Measurements from ENCODE around the gene RPL15.
"Not testable (repeated sequence)": the region's sequence is repeated elsewhere in the genome, so short reads cannot be mapped to it uniquely, and the experiment has no call there.

Gene RPL15

DNA sequence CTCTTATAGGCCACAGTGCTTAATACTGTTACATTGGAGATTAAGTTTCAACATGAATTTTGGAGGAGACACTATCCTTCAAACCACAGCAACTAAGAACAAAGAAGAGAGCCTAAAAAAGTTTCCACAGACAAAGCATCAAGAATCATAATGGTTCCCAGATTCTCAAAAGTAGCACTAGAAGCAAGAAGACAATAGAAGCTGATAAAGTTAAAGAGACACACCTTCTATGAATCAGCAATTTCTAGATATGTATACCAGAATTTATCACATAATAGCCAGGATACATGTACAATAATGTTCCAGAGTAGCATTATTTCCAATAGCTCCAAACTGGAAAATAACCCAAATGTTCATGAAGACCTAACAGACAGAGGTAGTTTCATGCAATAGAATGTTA is 12.4 kb upstream of the RPL15 start:
- DNase-seq (ENCODE audit: low read depth in 1 of 2, low spot score in 1 of 2): no peak
- no peak for TF ChIP-seq JUND (IDR thresholded peaks at IDR 0.05; ENCODE audit: low read depth)
- in situ Hi-C loops (cut with HindIII; ENCODE audit: low pct_unique_long_range_greater_than_20kb, low sequenced_read_pairs): no loop called here

DNA sequence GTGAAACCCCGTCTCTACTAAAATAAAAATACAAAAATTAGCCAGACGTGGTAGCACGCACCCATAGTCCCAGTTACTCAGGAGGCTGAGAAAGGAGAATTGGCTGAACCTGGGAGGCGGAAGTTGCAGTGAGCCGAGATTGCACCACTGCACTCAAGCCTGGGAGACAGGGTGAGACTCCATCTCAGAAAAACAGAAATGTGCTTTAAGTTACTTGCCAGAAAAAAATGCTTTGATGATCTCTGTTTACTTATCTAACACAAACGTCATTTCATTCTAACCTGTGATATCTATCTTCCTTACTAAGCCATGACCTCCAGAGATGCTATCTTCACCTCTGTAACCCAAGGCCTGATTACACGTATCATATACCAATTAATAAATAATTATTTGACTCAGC is 7.6 kb upstream of the RPL15 start:
- in situ Hi-C loops (cut with HindIII; ENCODE audit: low pct_unique_long_range_greater_than_20kb, low sequenced_read_pairs): no loop called here
- DNase-seq (ENCODE audit: low read depth in 1 of 2, low spot score in 1 of 2): no peak
- no peak for TF ChIP-seq JUND (IDR thresholded peaks at IDR 0.05; ENCODE audit: low read depth)

- TF ChIP-seq JUND (IDR thresholded peaks at IDR 0.05; ENCODE audit: low read depth): no peak
- in situ Hi-C loops (cut with HindIII; ENCODE audit: low pct_unique_long_range_greater_than_20kb, low sequenced_read_pairs): no loop called here
- DNase-seq (ENCODE audit: low read depth in 1 of 2, low spot score in 1 of 2): no peak
Observed at GRCh38 chr3:23911397-23911796, 5.5 kb upstream of the RPL15 start.

- in situ Hi-C loops (cut with HindIII; ENCODE audit: low pct_unique_long_range_greater_than_20kb, low sequenced_read_pairs); DNase-seq (ENCODE audit: low read depth in 1 of 2, low spot score in 1 of 2): not testable (repeated sequence)
Observed at GRCh38 chr3:23912335-23912734, 4.6 kb upstream of the RPL15 start.

DNA sequence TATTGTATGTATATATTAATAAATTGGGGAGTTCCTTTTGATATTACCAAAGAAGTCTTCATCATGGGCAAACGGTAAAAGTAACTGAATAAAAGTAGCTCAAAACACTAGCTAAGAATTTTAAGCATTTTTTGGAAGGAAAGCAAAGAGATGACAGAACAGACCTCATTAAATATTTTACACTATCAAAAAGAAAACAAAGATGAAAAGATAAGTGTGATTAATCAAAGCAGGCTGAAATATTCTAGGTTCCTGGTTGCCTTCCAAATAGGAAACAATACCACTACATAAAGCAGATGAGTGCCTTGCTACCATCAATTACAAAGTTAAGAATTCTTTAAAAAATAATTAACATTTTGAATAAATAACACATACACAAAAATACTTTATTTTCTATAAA is 3.8 kb upstream of the RPL15 start:
- no peak for DNase-seq (ENCODE audit: low read depth in 1 of 2, low spot score in 1 of 2)
- TF ChIP-seq JUND (IDR thresholded peaks at IDR 0.05; ENCODE audit: low read depth): no peak
- in situ Hi-C loops (cut with HindIII; ENCODE audit: low pct_unique_long_range_greater_than_20kb, low sequenced_read_pairs): no loop called here

DNA sequence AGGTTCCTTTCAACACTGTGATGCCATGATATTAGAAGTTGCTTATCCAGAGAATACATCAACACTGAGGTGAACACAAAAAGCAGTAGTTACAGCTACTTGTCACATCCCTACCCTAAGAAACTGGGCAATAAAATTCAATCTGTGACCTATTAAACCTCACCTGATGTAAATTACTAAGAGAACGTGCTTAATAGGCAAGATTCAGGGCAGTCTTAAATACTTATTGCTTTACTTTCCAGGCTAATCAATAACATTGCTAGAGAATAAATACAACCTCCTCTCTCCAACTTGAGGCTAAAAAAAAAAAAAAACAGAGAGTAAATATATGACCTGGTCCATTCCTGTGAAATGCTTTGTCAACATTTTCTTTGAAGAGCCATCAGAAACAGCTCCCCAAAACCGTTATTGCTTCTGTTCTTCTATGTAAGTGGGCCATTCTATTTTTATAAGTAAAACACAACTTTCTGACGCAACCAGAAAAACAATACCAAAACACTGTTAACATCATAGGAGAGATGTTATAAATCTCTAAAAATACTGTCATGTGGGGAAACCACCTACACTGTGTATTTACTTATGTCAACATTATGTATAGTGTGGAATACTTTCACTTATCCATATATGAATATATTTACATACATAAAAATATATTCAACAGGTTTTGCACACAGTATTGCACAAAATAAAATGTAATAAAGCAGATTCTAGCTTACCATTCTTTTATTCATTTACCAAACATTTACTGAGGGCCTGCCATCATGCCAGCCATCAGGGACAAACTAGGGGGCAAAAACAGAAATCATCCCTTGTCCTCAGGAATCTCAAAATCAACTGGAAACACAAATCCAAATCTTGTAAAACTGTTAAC is 2.8 kb upstream of the RPL15 start:
- TF ChIP-seq JUND (IDR thresholded peaks at IDR 0.05; ENCODE audit: low read depth): no peak
- no peak for DNase-seq (ENCODE audit: low read depth in 1 of 2, low spot score in 1 of 2)
- in situ Hi-C loops (cut with HindIII; ENCODE audit: low pct_unique_long_range_greater_than_20kb, low sequenced_read_pairs): no loop called here

DNA sequence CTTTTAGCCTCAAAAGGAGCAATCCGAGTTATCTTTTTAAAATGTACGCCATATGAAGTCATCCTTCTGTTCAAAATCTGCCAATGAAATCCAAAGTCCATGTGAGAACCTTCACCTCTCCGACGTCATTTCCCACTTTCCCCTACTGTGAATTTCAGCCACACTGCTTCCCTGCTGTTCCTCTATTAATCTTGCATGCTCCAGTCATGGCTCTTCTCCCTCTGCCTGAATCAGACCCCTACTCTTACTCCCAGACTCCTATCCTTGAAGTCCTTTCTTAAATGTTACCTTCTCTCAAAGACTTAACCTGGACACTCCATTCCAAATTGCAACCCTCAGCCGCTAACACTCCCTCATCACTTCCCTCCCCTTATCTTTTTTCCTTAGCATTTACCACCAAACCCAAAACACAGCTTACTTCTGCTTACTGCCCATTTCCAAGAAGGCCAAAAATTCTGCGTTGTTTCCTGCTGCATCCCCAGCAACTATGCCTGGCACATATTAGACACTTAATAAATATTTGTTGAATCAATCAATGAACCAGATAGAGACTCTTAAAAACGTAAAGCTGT is 1.3 kb upstream of the RPL15 start:
- DNase-seq (ENCODE audit: low read depth in 1 of 2, low spot score in 1 of 2): no peak
- TF ChIP-seq JUND (IDR thresholded peaks at IDR 0.05; ENCODE audit: low read depth): no peak
- in situ Hi-C loops (cut with HindIII; ENCODE audit: low pct_unique_long_range_greater_than_20kb, low sequenced_read_pairs): no loop called here

GRCh38 chr3:23916152-23916885 is 613 bp upstream of the RPL15 start:
- TF ChIP-seq JUND (IDR thresholded peaks at IDR 0.05; ENCODE audit: low read depth): no peak
- in situ Hi-C loops (cut with HindIII; ENCODE audit: low pct_unique_long_range_greater_than_20kb, low sequenced_read_pairs): no loop called here
- no peak for DNase-seq (ENCODE audit: low read depth in 1 of 2, low spot score in 1 of 2)

DNA sequence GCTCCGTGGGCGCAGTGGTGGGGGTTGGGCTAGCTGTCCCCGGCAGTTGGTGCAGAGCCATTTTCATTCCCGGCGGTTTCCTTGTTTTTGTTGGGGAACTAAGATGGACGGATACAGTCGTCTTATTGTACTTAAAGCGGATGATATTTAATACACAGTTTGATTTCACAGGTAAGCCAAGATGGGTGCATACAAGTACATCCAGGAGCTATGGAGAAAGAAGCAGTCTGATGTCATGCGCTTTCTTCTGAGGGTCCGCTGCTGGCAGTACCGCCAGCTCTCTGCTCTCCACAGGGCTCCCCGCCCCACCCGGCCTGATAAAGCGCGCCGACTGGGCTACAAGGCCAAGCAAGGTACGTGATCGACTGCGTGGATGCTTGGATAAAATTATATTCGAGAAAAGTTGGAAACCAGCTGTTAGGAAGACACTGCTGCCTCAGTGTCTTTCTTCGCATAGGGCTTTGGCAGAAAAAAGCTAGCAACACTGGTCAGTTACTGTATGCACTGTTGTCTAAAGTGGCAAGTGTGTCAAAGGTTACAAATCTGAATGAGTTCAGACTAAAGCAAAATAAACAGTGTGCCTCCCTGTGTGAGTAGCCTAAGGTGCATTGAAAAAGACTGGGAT is 859 bp downstream of the RPL15 start:
- in situ Hi-C loops (cut with HindIII; ENCODE audit: low pct_unique_long_range_greater_than_20kb, low sequenced_read_pairs): not testable (repeated sequence)
- peak; percentile 25 to 58 for DNase-seq (ENCODE audit: low read depth in 1 of 2, low spot score in 1 of 2)

DNA sequence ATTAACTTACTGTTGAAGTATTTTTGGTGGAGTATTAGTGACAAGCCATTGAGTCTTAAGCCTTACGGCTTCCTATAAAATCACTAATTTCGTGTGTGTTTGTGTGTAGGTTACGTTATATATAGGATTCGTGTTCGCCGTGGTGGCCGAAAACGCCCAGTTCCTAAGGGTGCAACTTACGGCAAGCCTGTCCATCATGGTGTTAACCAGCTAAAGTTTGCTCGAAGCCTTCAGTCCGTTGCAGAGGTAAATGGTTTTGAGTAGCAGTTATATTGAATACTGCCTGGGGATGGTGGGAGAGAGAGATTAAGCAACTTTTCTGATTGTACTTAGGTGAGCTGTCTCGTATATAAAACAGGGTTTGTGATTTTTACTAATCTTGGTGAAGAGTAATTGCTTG is 1.4 kb downstream of the RPL15 start:
- in situ Hi-C loops (cut with HindIII; ENCODE audit: low pct_unique_long_range_greater_than_20kb, low sequenced_read_pairs); DNase-seq (ENCODE audit: low read depth in 1 of 2, low spot score in 1 of 2): not testable (repeated sequence)

GRCh38 chr3:23919628-23920027 is 2.7 kb downstream of the RPL15 start:
- in situ Hi-C loops (cut with HindIII; ENCODE audit: low pct_unique_long_range_greater_than_20kb, low sequenced_read_pairs): no loop called here
- DNase-seq (ENCODE audit: low read depth in 1 of 2, low spot score in 1 of 2): no peak
- no peak for TF ChIP-seq JUND (IDR thresholded peaks at IDR 0.05; ENCODE audit: low read depth)

DNA sequence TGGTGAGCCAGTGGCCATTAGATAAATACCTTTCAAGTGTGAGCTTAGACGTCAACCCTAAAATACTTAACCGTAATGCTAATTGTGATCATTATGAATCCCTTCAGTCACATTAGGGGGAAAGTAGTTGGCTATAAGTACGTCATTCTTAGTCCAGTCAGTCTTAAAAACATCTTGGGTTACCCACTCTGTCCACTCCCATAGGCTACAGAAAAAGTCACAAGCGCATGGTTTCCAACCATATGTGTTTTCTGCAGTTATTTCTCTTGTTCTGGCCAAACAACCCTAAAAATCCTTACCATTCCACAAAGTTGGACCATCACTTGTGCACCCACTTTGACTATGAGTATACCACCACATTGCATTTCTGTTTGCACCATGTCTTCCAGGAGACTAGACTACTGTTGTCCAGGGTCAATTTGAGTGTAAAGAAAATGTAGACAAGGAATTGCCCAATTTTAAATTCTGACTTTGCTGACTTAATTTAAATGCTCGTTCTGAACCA is 3.3 kb downstream of the RPL15 start:
- in situ Hi-C loops (cut with HindIII; ENCODE audit: low pct_unique_long_range_greater_than_20kb, low sequenced_read_pairs): no loop called here
- DNase-seq (ENCODE audit: low read depth in 1 of 2, low spot score in 1 of 2): no peak
- no peak for TF ChIP-seq JUND (IDR thresholded peaks at IDR 0.05; ENCODE audit: low read depth)
